Neural progenitor cell (in vitro differentiated cells): ENCODE measurements around the gene FARP1. TPM values are rescaled to one million over a fixed set of nuclear protein-coding genes. Genes with fewer than 3 reads are reported as not detected.

ENCODE experiments used
- DNase-seq: peaks from one replicate; pipeline ENCODE4 v3.0.0-alpha.2; 2016; ENCODE audit warnings: low spot score
- H2AFZ ChIP-seq: fragments of 200-600 bp; sonication (generic); replicated peaks from 2 replicates; pipeline ENCODE4 v1.6.1; 2016; ENCODE audit warnings: antibody characterized with exemption
- H3F3A ChIP-seq: fragments of 200-600 bp; sonication (generic); 2 replicates; pipeline ENCODE4 v1.6.1; 2016; ENCODE audit warnings: antibody characterized with exemption, low read depth
- H3K27ac ChIP-seq: fragments of 200-600 bp; sonication (generic); 2 replicates; pipeline ENCODE4 v1.5.1; 2016; ENCODE audit warnings: mild to moderate bottlenecking
- H3K27me3 ChIP-seq: fragments of 200-600 bp; sonication (generic); 2 replicates; pipeline ENCODE4 v1.6.1; 2016; ENCODE audit warnings: mild to moderate bottlenecking, moderate library complexity
- H3K36me3 ChIP-seq: fragments of 200-600 bp; sonication (generic); 2 replicates; pipeline ENCODE4 v1.5.1; 2016
- H3K4me1 ChIP-seq: fragments of 200-600 bp; sonication (generic); 2 replicates; pipeline ENCODE4 v1.6.1; 2016; ENCODE audit warnings: mixed run types
- H3K4me2 ChIP-seq: fragments of 200-600 bp; sonication (generic); 2 replicates; pipeline ENCODE4 v1.6.1; 2016
- H3K4me3 ChIP-seq: fragments of 200-600 bp; sonication (generic); 2 replicates; pipeline ENCODE4 v1.5.1; 2016
- H3K79me2 ChIP-seq: fragments of 200-600 bp; sonication (generic); 2 replicates; pipeline ENCODE4 v1.6.1; 2016; ENCODE audit warnings: low read depth
- H3K9ac ChIP-seq: fragments of 200-600 bp; sonication (generic); 2 replicates; pipeline ENCODE4 v1.6.1; 2016
- H3K9me3 ChIP-seq: fragments of 200-600 bp; sonication (generic); 2 replicates; pipeline ENCODE4 v1.5.1; 2016; ENCODE audit warnings: low read depth
- H4K20me1 ChIP-seq: fragments of 200-600 bp; sonication (generic); 2 replicates; pipeline ENCODE4 v1.6.1; 2016; ENCODE audit warnings: low read depth
- H3K27ac Mint-ChIP-seq: 3 replicates; pipeline ENCODE4 v1.8.0; 2021; ENCODE audit warnings: mixed read lengths
- H3K27me3 Mint-ChIP-seq: 2 replicates; pipeline ENCODE4 v1.8.0; 2022; ENCODE audit warnings: low read depth, mild to moderate bottlenecking, inconsistent platforms, moderate library complexity, mixed read lengths; ENCODE audit not compliant: insufficient read depth
- H3K36me3 Mint-ChIP-seq: 3 replicates; pipeline ENCODE4 v1.8.0; 2021; ENCODE audit warnings: mixed read lengths
- H3K4me1 Mint-ChIP-seq: 3 replicates; pipeline ENCODE4 v1.8.0; 2021; ENCODE audit warnings: mixed read lengths
- H3K4me3 Mint-ChIP-seq: 3 replicates; pipeline ENCODE4 v1.8.0; 2021; ENCODE audit warnings: mild to moderate bottlenecking, moderate library complexity, mixed read lengths
- H3K9me3 Mint-ChIP-seq: 3 replicates; pipeline ENCODE4 v1.8.0; 2020; ENCODE audit warnings: mixed read lengths
- CTCF ChIP-seq: fragments of 200-600 bp; sonication (generic); IDR thresholded peaks from 2 replicates; pipeline ENCODE4 v1.5.1; 2017; ENCODE audit warnings: antibody characterized with exemption, mild to moderate bottlenecking
- EZH2 ChIP-seq: fragments of 200-600 bp; sonication (generic); IDR thresholded peaks from 2 replicates; pipeline ENCODE4 v1.6.1; 2017; ENCODE audit warnings: antibody characterized with exemption, mild to moderate bottlenecking, moderate library complexity
- EZH2phosphoT487 ChIP-seq: fragments of 200-600 bp; sonication (generic); IDR thresholded peaks from 2 replicates; pipeline ENCODE4 v1.6.1; 2017; ENCODE audit warnings: antibody characterized with exemption
- total RNA-seq: library from RNA; depleted of rRNA; stranded (reverse); fragments of >200 nt; gene quantifications from 2 replicates; pipeline ENCODE4 v1.2.3, GENCODE V29; 2015; ENCODE audit warnings: low replicate concordance

Gene FARP1
- total RNA-seq, 1 donor from 2014 or later, result 78.0 TPM

GRCh38 chr13:98438246-98439125 lies 295.6 kb downstream of the FARP1 start:
- no peak overlapping the region for H3K27ac ChIP-seq
- no peaks in the 10 kb centered on the region for H3K4me1 ChIP-seq
- no peaks in the 10 kb centered on the region for H3K9me3 ChIP-seq
- H3K27ac Mint-ChIP-seq, result no peak overlapping the region
- H3K27me3 ChIP-seq, result no peaks in the 10 kb centered on the region
- TF ChIP-seq CTCF (no peak), EZH2 (no peak)
- no peaks in the 10 kb centered on the region for H3K36me3 ChIP-seq
- H3F3A ChIP-seq, result no peaks in the 10 kb centered on the region
- no peak for DNase-seq
- no peak overlapping the region for H3K4me3 ChIP-seq
- no peaks in the 10 kb centered on the region for H3K9me3 Mint-ChIP-seq
- no peaks in the 10 kb centered on the region for H3K4me1 Mint-ChIP-seq
- no peak overlapping the region for H3K9ac ChIP-seq
- H3K4me3 Mint-ChIP-seq, result no peak overlapping the region
- H4K20me1 ChIP-seq, result no peaks in the 10 kb centered on the region
- no peak overlapping the region for H3K4me2 ChIP-seq
- peaks cover 3% of the 10 kb centered on the region for H3K27me3 Mint-ChIP-seq
- H3K36me3 Mint-ChIP-seq, result peaks cover 14% of the 10 kb centered on the region
- H2AFZ ChIP-seq, result no peak overlapping the region
- H3K79me2 ChIP-seq, result no peaks in the 10 kb centered on the region

GRCh38 chr13:98439126-98439828 lies 296.4 kb downstream of the FARP1 start:
- peaks cover 3% of the 10 kb centered on the region for H3K27me3 Mint-ChIP-seq
- H3K27ac Mint-ChIP-seq, result peak overlapping the region; percentile 69
- Histone ChIP-seq H3K27me3 (no peaks in the 10 kb centered on the region), H3K9ac (no peak overlapping the region), H3K36me3 (no peaks in the 10 kb centered on the region), H2AFZ (no peak overlapping the region), H3K4me3 (no peak overlapping the region), H3K27ac (no peak overlapping the region), H3K9me3 (no peaks in the 10 kb centered on the region), H3K79me2 (no peaks in the 10 kb centered on the region), H3K4me1 (no peaks in the 10 kb centered on the region), H4K20me1 (no peaks in the 10 kb centered on the region), H3K4me2 (no peak overlapping the region), H3F3A (no peaks in the 10 kb centered on the region)
- no peaks in the 10 kb centered on the region for H3K4me1 Mint-ChIP-seq
- no peaks in the 10 kb centered on the region for H3K9me3 Mint-ChIP-seq
- no peak overlapping the region for H3K4me3 Mint-ChIP-seq
- no peak for DNase-seq
- TF ChIP-seq EZH2 (no peak), EZH2phosphoT487 (no peak), CTCF (no peak)
- peaks cover 14% of the 10 kb centered on the region for H3K36me3 Mint-ChIP-seq

- Mint-ChIP-seq H3K36me3 (peaks cover 14% of the 10 kb centered on the region), H3K4me1 (no peaks in the 10 kb centered on the region), H3K9me3 (no peaks in the 10 kb centered on the region), H3K4me3 (no peak overlapping the region), H3K27ac (peak overlapping the region; percentile 69), H3K27me3 (peaks cover 3% of the 10 kb centered on the region)
- H3F3A ChIP-seq, result no peaks in the 10 kb centered on the region
- TF ChIP-seq CTCF (no peak), EZH2phosphoT487 (no peak), EZH2 (no peak)
- H2AFZ ChIP-seq, result no peak overlapping the region
- no peaks in the 10 kb centered on the region for H3K27me3 ChIP-seq
- H3K36me3 ChIP-seq, result no peaks in the 10 kb centered on the region
- H3K79me2 ChIP-seq, result no peaks in the 10 kb centered on the region
- no peak overlapping the region for H3K4me2 ChIP-seq
- DNase-seq, result no peak
- H4K20me1 ChIP-seq, result no peaks in the 10 kb centered on the region
- H3K27ac ChIP-seq, result no peak overlapping the region
- H3K4me3 ChIP-seq, result no peak overlapping the region
- no peaks in the 10 kb centered on the region for H3K9me3 ChIP-seq
- no peaks in the 10 kb centered on the region for H3K4me1 ChIP-seq
- H3K9ac ChIP-seq, result no peak overlapping the region
These were observed 297.0 kb downstream of the FARP1 start for GRCh38 chr13:98439896-98440295.
